ENCODE measurements around the gene SOX8.
"Not testable (repeated sequence)": the region's sequence is repeated elsewhere in the genome, so short reads cannot be mapped to it uniquely, and the experiment has no call there.

Gene SOX8

DNA sequence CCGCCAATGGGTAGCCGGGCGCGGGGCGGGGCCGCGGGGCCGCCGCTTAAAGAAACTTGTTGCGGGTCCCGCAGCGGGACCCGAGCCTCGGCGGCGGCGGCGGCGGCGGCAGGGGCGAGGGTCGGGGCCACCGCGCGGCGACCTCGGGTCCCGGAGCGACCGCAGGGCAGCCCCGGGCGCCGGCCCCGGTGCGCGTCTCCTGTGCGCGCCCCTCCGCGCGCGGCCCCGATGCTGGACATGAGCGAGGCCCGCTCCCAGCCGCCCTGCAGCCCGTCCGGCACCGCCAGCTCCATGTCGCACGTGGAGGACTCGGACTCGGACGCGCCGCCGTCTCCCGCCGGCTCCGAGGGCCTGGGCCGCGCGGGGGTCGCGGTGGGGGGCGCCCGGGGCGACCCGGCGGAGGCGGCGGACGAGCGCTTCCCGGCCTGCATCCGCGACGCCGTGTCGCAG is at the start of gene SOX8:
TSS of gene SOX8 (plus strand) at position 76 of the 450 bp plus-strand sequence. CDS start at position 229, 153 bp downstream.
- H3K4me3 ChIP-seq (ENCODE audit: low read depth, low read length): peak within 1 kb of the TSS; percentile 54
- no peak for DNase-seq (ENCODE audit: low read depth)

DNA sequence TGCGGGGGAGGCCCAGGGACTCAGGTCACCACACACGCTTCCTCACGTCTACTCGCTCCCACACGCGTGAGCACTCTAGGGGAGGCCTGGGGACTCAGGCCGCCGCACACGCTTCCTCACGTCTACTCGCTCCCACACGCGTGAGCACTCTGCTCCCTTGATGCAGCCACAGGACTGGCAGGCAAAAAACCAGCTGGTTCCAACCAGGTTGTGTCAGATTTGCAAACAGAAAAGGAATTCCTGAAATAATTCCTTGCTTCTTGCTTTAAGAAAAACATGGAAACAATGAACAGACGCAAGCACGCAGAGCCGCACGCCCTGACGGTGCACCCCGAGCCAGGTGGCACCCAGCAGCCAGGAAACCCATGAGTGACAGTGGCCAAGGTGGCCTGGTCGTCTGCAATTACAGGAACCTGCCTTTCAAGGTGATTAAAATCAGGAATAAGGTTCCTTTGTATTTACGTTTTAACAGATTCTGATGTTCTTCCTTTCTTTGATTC is 48.7 kb upstream of the SOX8 start:
- H3K4me3 ChIP-seq (ENCODE audit: low read depth, low read length): no peak overlapping the region
- no peak for DNase-seq (ENCODE audit: low read depth)

DNA sequence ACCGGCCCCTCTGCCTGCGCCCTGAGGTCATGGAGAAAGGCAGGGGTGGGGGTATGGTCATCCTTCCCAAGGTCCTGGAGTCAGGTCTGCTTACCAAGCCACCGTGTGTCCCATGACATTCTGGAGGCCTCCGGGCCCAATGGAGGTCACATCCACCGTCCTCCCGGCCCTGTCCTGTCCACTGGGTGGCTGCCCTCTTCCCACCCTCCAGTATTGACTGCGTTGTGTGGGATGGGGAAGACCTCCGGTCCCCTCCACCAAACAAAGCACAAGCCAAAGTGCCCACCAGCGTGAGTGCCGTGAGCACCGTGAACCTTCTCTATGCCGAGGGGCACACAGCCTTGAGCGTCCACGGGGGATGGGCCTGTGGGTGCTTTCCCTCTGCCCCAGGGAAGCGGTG is 48.0 kb upstream of the SOX8 start:
- no peak overlapping the region for H3K4me3 ChIP-seq (ENCODE audit: low read depth, low read length)
- DNase-seq (ENCODE audit: low read depth): no peak

DNA sequence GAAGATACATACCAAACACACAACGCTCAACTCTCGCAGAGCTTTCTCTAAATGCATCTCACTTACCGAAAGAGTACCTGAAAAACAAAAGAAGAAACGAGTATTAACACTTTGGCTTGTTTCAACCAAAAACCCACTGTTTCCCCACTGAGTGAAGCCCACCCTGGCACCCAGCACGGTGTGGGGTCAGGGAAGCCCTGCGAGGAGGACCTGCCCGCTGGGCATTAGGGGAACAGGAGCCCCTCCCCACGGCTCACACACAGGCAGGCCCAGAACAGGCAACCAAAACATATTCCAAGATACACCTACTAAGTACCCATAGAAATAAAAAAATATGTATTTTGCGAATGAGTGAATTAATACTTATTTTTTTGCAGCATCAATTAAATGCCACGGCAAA is 47.4 kb upstream of the SOX8 start:
- DNase-seq (ENCODE audit: low read depth): no peak
- H3K4me3 ChIP-seq (ENCODE audit: low read depth, low read length): no peak overlapping the region

DNA sequence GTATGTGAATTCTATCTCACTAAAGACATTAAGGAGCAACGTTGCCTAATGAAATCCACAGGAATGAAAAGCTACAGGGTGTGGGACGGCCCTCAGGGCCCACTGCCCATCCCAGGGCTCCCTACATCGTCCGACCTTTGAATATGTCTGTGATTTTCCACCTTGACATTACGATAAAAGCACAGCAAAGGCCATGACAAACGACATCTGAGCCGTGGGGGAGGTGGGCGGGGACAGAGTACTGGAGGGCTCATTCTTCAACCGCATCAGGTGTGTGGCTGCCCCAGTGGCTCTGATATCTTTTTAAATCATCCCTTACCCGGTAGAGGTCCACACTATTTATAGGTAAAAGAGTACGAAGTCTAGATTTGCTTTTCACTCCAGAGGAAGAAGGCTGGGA is 45.9 kb upstream of the SOX8 start:
- DNase-seq (ENCODE audit: low read depth): no peak
- no peak overlapping the region for H3K4me3 ChIP-seq (ENCODE audit: low read depth, low read length)

DNA sequence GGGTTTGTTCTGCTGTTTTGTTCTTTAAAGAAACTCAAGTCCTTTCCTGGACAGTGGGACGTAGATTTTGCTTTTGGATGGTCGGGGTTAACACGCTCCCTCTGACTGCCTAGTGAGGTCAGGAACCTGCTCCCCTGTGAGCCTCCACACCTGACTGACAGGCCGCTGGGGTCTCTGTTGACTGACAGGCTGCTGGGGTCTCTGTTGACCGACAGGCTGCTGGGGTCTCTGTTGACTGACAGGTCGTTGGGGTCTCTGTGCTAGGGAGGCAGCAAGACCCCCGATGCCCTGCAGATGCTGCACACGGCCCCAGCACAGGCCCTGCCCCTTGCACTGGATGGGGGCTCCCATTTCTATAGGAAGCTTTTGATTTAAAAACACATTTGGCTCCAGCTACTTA is 44.3 kb upstream of the SOX8 start:
- H3K4me3 ChIP-seq (ENCODE audit: low read depth, low read length): no peak overlapping the region
- no peak for DNase-seq (ENCODE audit: low read depth)

DNA sequence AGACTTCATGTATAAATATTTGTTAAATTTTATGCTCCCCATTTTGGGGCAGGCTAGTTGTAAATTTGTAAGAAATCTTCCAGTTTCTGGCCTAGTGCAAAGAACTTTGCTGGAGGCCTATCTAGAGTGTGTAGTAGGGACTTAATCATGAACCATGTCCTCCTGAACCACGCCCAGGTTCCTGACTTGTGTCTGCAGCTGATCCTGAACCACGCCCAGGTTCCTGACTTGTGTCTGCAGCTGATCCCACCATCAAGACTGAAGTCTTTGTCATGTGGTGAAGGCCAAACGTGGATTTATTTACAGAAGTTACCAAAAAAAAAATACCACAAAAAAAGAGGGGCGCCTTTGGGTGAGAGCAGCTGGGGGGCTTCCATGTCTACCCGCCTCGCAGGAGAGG is 43.8 kb upstream of the SOX8 start:
- DNase-seq (ENCODE audit: low read depth): no peak
- H3K4me3 ChIP-seq (ENCODE audit: low read depth, low read length): no peak overlapping the region

DNA sequence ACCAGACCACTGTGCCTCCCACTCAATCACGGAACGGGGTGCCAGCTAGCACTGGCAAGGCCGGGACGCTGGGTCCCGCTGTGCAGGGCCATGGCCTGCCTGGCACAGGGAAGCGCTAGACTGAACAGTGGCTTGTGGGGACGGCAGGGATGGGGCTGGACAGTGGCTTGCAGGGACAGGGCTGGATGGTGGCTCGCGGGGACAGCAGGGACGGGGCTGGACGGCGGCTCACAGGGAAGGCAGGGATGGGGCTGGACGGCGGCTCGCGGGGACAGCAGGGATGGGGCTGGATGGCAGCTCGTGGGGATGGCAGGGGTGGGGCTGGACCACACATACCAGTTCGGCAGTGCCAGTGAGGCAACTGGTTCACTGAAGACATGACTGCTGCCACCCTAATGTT is 43.4 kb upstream of the SOX8 start:
- DNase-seq (ENCODE audit: low read depth): no peak
- no peak overlapping the region for H3K4me3 ChIP-seq (ENCODE audit: low read depth, low read length)

DNA sequence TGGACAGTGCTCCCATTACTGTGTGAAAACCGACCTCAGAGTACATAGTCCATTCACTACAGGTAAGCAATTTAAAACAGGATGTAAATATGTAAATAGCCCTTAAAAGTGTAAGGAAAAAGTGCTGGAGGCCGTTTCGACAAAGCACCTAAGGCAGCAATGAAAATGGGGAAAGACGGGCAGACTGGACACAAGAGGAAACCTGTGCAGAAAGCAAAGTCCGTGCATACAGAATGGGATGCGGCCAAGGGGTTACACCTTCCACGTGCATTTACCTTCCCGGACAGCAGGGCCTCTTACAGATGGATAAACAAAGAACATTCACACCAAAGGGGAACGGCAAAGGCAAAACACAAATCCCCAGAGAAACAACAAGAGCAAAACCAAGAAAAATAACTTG is 42.8 kb upstream of the SOX8 start:
- no peak for DNase-seq (ENCODE audit: low read depth)
- H3K4me3 ChIP-seq (ENCODE audit: low read depth, low read length): no peak overlapping the region

DNA sequence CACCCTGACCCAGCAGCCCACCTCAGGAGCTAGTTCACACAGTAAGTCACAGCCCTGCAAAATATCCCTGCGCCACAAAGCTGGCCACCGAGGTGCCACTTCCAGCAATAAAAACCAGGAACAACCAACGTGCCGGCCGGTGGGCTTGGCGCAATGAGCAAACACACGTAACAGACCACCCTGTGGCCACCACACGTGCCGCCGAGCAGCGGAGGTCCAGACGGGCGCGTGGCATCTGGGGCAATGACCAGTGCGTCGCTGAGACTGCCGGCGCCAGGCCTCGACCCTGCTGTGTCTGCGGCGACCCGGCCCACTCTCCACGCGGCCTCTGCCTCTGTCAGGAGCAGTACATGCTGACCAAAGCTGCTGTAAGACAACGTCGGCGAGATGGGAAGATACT is 42.3 kb upstream of the SOX8 start:
- no peak for DNase-seq (ENCODE audit: low read depth)
- no peak overlapping the region for H3K4me3 ChIP-seq (ENCODE audit: low read depth, low read length)

DNA sequence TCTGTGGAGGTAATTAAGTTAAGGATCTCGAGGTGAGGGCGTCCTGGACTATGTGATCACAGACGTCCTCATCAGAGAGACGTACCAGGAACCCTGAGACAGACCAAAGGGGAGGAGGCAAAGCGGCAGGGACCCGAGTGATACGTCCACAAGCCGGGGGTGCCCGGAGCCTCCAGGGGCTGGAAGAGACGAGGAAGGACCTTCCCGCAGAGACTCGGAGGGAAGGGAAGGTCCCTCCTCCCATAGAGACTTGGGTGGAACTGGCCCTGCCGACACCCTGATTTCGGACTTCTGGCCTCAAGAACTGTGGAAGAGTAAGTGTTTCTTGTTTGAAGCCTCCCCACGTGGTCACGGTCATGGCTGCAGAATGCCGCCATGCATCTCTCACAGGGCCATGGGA is 41.6 kb upstream of the SOX8 start:
- no peak for DNase-seq (ENCODE audit: low read depth)
- no peak overlapping the region for H3K4me3 ChIP-seq (ENCODE audit: low read depth, low read length)

DNA sequence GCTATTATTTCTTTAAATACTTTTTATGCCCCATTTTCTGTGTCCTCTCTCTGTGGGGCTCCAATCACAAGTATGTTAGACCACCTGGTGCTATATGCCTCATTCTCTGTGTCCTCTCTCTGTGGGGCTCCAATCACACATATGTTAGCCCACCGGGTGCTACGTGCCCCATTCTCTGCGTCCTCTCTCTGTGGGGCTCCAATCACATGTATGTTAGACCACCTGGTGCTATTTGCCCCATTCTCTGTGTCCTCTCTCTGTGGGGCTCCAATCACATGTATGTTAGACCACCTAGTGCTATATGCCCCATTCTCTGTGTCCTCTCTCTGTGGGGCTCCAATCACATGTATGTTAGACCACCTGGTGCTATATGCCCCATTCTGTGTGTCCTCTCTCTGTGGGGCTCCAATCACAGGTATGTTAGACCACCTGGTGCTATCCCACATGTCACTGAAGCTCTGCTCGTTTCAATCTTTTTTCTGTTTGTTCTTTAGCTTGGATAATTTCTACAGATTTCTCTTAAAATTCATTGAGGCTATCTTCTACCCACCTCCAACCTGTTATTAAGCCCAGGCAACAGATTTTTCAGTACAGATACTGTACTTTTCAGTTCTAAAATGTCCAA is 39.0 kb upstream of the SOX8 start:
- no peak overlapping the region for H3K4me3 ChIP-seq (ENCODE audit: low read depth, low read length)
- DNase-seq (ENCODE audit: low read depth): no peak

DNA sequence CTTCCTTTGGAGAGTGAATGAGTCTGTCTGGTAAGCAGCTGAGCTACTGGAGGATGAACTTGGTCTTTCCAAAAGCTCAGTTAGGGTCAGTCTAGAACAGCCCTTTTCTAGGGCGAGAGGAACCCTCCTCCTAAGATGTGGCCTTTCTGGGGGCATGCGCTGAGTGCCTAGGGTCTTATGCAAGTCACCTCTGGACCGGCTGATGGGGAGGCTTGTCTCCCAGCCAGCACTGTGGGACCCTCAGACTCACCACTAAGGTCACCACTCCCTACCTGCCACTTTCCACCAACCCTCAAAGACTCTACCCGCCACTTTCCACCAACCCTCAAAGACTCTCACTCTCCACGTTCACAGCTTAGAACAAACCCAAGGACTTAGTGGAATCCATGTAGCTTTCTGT is 37.6 kb upstream of the SOX8 start:
- H3K4me3 ChIP-seq (ENCODE audit: low read depth, low read length): no peak overlapping the region
- no peak for DNase-seq (ENCODE audit: low read depth)

DNA sequence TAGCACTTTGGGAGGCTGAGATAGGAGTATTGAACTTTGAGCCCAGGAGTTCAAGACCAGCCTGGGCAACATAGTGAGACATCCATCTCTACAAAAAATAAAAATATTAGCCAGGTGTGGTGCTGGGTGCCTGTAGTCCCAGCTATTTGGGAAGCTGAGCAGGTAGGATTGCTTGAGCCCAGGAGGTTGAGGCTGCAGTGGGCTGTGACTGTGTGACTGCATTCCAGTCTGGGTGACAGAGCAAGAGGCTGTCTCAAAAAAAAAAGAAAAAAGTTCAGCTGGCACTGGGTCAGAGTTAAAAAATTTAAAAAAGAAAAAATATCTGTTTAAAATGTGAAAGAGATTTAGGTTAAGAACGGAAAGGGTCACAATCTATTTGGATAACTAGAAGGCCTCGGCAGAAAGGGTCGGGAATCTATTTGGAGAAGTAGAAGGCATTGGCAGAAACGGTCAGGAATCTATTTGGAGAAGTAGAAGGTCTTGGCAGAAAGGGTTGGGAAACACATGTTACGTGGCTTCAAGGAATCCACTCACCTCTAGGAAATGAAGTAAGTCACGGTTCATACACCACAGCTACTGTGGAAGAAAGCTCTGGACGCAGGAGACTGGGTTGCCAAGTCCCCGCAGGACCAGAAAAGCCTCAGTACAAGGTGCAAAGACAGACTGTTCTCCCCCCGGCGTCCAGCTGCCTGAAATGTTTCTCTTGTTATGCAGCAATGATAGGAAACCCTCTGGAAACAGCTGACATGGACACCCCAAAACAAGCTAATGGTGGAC is 36.1 kb upstream of the SOX8 start:
- DNase-seq (ENCODE audit: low read depth): no peak
- H3K4me3 ChIP-seq (ENCODE audit: low read depth, low read length): no peak overlapping the region

DNA sequence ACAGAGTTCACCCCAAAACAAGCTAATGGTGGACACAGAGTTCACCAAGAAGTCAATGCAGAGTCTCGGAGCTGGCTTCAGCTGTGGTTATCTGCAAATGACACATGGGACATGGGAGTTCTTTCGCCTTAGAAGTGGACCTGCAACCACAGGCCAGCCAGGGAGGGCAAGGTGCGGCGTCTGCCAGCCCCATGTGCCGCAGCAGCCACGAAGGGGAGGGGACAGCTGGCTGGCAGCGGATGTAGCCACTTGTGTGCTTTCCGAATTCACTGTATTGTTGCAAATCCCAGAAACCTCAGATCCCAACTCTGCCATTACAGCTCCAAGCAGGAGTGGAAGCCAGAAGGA is 35.5 kb upstream of the SOX8 start:
- no peak overlapping the region for H3K4me3 ChIP-seq (ENCODE audit: low read depth, low read length)
- no peak for DNase-seq (ENCODE audit: low read depth)

DNA sequence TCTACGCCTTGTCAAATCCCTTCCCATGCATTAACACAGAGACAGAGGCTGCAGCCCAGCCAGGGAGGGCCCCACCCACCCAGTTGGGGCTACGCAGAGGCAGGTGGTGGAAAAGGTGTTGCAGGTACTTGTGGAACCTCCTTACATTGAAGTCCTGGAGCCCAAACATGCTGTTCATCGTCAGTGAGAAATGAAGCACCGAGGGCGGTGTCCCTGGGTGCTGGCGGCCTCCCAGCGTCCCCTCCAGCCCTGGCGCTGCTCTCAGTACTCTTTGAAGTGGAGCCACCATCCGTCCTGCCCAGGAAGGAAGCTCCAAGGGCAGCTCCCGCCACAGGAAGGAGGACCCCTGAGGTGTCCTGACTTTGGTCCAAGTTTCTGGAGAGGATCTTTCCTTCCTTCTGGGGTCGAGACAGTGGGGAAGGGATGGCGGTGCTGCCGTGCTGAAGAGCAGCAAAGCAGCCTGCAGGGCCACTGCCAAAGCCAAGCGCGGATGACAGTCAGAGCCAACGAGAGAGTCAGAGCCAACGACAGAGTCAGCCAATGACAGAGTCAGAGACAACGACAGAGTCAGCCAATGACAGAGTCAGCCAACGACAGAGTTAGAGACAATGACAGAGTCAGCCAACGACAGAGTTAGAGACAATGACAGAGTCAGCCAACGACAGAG is 34.2 kb upstream of the SOX8 start:
- DNase-seq (ENCODE audit: low read depth): no peak
- H3K4me3 ChIP-seq (ENCODE audit: low read depth, low read length): no peak overlapping the region

DNA sequence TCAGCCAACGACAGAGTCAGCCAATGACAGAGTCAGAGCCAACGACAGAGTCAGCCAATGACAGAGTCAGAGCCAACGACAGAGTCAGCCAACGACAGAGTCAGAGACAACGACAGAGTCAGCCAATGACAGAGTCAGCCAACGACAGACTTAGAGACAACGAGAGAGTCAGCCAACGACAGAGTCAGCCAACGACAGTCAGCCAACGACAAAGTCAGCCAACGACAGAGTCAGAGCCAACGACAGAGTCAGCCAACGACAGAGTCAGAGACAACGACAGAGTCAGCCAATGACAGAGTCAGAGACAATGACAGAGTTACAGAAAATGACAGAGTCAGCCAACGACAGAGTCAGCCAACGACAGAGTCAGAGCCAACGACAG is 33.7 kb upstream of the SOX8 start:
- DNase-seq (ENCODE audit: low read depth): not testable (repeated sequence)

DNA sequence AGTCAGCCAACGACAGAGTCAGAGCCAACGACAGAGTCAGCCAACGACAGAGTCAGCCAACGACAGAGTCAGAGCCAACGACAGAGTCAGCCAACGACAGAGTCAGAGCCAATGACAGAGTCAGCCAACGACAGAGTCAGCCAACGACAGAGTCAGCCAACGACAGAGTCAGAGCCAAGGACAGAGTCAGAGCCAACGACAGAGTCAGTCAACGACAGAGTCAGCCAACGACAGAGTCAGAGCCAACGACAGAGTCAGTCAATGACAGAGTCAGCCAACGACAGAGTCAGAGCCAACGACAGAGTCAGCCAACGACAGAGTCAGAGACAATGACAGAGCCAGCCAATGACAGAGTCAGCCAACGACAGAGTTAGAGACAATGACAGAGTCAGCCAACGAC is 32.8 kb upstream of the SOX8 start:
- DNase-seq (ENCODE audit: low read depth); H3K4me3 ChIP-seq (ENCODE audit: low read depth, low read length): not testable (repeated sequence)

More for the DNA sequence above, 33.7 kb upstream of the SOX8 start:
- H3K4me3 ChIP-seq (ENCODE audit: low read depth, low read length): not testable (repeated sequence)

DNA sequence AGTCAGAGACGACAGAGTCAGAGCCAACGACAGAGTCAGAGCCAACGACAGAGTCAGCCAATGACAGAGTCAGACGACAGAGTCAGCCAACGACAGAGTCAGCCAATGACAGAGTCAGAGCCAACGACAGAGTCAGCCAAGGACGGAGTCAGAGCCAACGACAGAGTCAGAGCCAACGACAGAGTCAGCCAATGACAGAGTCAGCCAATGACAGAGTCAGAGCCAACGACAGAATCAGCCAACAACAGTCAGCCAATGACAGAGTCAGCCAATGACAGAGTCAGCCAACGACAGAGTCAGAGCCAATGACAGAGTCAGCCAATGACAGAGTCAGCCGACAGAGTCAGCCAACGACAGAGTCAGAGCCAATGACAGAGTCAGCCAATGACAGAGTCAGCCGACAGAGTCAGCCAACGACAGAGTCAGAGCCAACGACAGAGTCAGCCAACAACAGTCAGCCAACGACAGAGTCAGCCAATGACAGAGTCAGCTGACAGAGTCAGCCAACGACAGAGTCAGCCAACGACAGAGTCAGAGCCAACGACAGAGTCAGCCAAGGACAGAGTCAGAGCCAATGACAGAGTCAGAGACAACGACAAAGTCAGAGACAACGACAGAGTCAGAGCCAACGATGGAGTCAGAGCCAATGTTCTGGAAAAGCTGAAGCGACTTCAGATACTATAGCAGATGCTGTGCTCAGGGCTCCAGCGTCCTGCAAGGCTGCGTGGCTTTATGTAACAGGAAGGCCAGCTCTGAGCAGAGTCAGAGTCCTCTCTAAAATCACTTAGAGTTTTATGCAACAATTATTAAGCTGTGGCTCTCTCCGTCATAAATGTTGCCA is 30.6 kb upstream of the SOX8 start:
- DNase-seq (ENCODE audit: low read depth); H3K4me3 ChIP-seq (ENCODE audit: low read depth, low read length): not testable (repeated sequence)
